Left ventricle myocardium inferior (tissue), 1 donor: ENCODE results near the gene GRIN2A. TPM values are rescaled to one million over a fixed set of nuclear protein-coding genes. Genes with fewer than 3 reads are reported as not detected.

Experiments used
- DNase-seq: peaks from one replicate; pipeline ENCODE4 v3.0.0-alpha.2; 2020
- H3K27ac ChIP-seq: fragments of 200-600 bp; replicated peaks from 2 replicates; pipeline ENCODE4 v1.8.0; 2021
- H3K27me3 ChIP-seq: fragments of 200-600 bp; 2 replicates; pipeline ENCODE4 v1.8.0; 2021; ENCODE audit warnings: low read depth
- H3K36me3 ChIP-seq: fragments of 200-600 bp; 2 replicates; pipeline ENCODE4 v1.8.0; 2021
- H3K4me1 ChIP-seq: fragments of 200-600 bp; 2 replicates; pipeline ENCODE4 v1.8.0; 2021
- H3K4me3 ChIP-seq: fragments of 200-600 bp; 2 replicates; pipeline ENCODE4 v1.8.0; 2021; ENCODE audit warnings: mild to moderate bottlenecking, moderate library complexity
- H3K9me3 ChIP-seq: fragments of 200-600 bp; replicated peaks from 2 replicates; pipeline ENCODE4 v1.8.0; 2021
- intact Hi-C: fragments of 100-400 bp; cut with micrococcal nuclease; formaldehyde crosslinking; loops from one replicate; pipeline ENCODE4 v1.11.0; 2022
- total RNA-seq: library from RNA; stranded (reverse); fragmentation: NEBNext Ultra II Directional; extraction: Animal tissue kit (Norgen Biotek cat#: 25700); gene quantifications from one replicate; pipeline ENCODE4 v1.2.1, GENCODE V29; 2021
- TF ChIP-seq, protein P1 (sequence below): fragments of 200-600 bp; IDR thresholded peaks from 2 replicates; pipeline ENCODE4 v1.8.0; 2021; ENCODE audit warnings: antibody characterized with exemption, mild to moderate bottlenecking, borderline replicate concordance
- donor health status: DM: no; HTN: yes; CAD: no; lungs with severe emphysema.

The GRIN2A gene
- total RNA-seq, 1 donor from 2014 or later, result 2.4 TPM

DNA sequence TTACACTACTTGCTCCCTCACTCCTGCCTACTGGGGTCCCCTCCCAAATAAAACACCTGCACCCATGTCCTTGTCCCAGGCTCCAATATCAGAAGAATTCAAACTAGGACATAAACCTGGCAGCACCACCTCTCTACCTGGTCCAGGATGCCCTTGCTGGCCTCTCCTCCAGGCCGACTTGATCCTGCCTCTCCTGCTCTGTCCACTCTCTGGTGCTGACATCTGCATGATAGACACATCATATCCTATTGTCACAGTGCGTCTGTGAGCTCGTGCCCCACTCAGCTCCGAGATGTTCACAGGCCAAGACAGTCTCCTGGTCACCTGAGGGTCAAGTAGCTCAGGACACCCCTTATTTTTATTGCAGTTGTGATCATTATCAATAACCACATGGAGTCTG is 31.5 kb upstream of the GRIN2A start:
- Histone ChIP-seq H3K4me3 (no peak overlapping the region), H3K27ac (no peak overlapping the region), H3K9me3 (no peaks in the 10 kb centered on the region), H3K4me1 (no peaks in the 10 kb centered on the region), H3K27me3 (peaks cover 21% of the 10 kb centered on the region), H3K36me3 (no peaks in the 10 kb centered on the region)
- intact Hi-C loops, result no loop called here
- DNase-seq, result no peak
- TF ChIP-seq, protein P1, sequence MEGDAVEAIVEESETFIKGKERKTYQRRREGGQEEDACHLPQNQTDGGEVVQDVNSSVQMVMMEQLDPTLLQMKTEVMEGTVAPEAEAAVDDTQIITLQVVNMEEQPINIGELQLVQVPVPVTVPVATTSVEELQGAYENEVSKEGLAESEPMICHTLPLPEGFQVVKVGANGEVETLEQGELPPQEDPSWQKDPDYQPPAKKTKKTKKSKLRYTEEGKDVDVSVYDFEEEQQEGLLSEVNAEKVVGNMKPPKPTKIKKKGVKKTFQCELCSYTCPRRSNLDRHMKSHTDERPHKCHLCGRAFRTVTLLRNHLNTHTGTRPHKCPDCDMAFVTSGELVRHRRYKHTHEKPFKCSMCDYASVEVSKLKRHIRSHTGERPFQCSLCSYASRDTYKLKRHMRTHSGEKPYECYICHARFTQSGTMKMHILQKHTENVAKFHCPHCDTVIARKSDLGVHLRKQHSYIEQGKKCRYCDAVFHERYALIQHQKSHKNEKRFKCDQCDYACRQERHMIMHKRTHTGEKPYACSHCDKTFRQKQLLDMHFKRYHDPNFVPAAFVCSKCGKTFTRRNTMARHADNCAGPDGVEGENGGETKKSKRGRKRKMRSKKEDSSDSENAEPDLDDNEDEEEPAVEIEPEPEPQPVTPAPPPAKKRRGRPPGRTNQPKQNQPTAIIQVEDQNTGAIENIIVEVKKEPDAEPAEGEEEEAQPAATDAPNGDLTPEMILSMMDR, result no peak

DNA sequence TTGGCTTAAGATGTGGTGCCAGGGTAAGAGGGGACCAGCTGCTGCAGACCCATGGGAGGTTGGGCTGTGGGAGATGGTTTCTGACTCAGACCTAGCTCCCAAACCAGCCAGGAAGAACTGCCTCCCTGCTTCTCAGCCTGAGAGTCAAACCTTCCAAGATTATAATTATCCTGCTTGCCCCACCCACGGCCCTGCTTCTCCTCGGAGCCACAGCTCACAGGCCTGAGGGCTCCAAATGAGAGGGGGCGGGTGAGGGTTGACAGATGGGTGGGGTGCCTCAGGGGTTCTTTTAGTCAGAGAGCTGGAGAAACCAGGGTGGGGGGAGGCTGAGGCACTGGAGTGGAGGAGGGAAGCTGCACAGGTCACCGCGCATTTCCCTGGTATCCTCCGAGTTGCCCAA is 28.7 kb upstream of the GRIN2A start:
- H3K27ac ChIP-seq, result no peak overlapping the region
- H3K27me3 ChIP-seq, result peaks cover 21% of the 10 kb centered on the region
- H3K36me3 ChIP-seq, result no peaks in the 10 kb centered on the region
- TF ChIP-seq, protein P1, result no peak
- no peaks in the 10 kb centered on the region for H3K4me1 ChIP-seq
- intact Hi-C loops, result no loop called here
- DNase-seq, result no peak
- no peaks in the 10 kb centered on the region for H3K9me3 ChIP-seq
- no peak overlapping the region for H3K4me3 ChIP-seq

DNA sequence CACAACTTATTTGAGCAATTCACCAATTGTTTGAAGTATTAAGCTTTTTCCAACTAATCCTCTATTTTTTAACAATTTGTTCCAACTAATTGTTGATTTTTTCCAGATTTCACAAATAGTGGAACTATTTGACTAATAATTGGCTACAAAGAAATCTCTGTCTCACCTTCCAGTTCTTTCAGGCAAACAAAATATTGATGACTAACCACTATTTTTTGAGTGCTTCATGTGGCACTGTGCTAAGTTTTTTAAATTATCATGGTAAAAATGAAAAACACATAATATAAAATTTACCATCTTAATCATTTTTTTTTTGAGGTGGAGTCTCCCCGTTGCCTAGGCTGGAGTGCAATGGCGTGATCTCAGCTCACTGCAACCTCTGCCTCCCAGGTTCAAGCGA is 24.6 kb upstream of the GRIN2A start:
- Histone ChIP-seq H3K27me3 (peaks cover 32% of the 10 kb centered on the region), H3K4me1 (no peaks in the 10 kb centered on the region), H3K36me3 (no peaks in the 10 kb centered on the region), H3K27ac (no peak overlapping the region), H3K9me3 (peaks cover 7% of the 10 kb centered on the region), H3K4me3 (no peak overlapping the region)
- no peak for DNase-seq
- intact Hi-C loops, result no loop called here
- TF ChIP-seq, protein P1, result no peak

DNA sequence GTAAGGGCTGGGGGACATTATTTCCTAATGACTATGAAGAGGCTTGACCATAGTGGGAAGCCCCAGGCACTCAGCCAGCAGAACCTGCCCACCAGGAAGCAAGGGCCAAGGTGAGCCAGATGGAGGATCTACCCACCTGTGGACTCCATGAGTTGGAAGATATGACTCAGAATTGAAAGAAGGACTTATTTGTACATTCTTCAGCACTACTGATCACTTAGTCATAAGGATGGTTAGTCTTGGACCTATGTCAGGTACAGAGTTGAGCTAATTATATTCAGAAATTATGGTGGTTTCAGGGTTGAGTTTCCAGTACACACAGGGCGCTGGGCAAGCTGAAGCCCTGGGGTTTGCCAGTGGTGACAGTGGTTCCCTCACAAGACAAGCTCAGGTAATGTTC is 24.0 kb upstream of the GRIN2A start:
- Histone ChIP-seq H3K27ac (no peak overlapping the region), H3K9me3 (peaks cover 7% of the 10 kb centered on the region), H3K27me3 (peaks cover 28% of the 10 kb centered on the region), H3K4me3 (no peak overlapping the region), H3K4me1 (no peaks in the 10 kb centered on the region), H3K36me3 (no peaks in the 10 kb centered on the region)
- no peak for DNase-seq
- intact Hi-C loops, result no loop called here
- TF ChIP-seq, protein P1, result no peak

DNA sequence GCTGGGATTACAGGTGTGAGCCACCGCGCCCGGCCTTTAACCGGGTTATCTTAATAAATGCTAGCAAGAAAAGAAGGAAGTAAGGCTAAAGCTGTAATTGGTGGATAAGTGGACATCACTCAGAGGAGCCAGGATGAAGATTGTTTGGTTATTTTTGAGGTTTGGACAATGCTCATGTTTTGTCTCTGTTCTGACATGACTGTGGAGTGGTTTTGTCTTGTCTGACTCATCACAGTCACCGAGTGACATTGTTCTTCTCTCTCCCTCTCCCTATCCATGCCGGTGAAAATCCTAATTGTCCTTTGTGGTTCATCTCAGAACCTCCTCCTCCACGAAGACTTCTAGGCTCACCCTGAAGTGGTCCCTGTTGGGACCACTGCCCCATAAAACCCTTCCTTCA is 23.5 kb upstream of the GRIN2A start:
- H3K4me3 ChIP-seq, result no peak overlapping the region
- peaks cover 7% of the 10 kb centered on the region for H3K9me3 ChIP-seq
- TF ChIP-seq, protein P1, result no peak
- intact Hi-C loops, result no loop called here
- no peaks in the 10 kb centered on the region for H3K4me1 ChIP-seq
- peaks cover 23% of the 10 kb centered on the region for H3K27me3 ChIP-seq
- no peaks in the 10 kb centered on the region for H3K36me3 ChIP-seq
- H3K27ac ChIP-seq, result no peak overlapping the region
- DNase-seq, result no peak

DNA sequence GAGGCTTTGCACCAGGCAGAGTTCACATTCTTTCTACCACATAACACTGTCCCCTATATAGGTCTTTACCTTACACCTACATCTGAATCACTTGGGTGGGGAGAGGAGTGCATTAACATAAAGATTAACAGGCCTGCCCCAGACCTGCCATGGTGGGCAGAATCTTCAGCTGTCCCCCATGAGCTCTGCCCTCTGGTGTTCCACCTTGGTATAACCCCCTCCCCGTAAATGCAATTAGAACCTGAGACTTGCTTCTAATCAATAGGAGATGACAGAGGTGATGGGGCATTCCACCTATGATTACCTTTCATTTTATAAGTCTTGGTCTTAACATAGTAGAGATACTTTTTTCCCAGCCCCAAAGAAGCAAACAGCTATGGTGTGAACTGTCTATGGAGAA is 20.4 kb upstream of the GRIN2A start:
- Histone ChIP-seq H3K4me3 (no peak overlapping the region), H3K4me1 (no peaks in the 10 kb centered on the region), H3K27me3 (peaks cover 14% of the 10 kb centered on the region), H3K9me3 (peaks cover 7% of the 10 kb centered on the region), H3K27ac (no peak overlapping the region), H3K36me3 (no peaks in the 10 kb centered on the region)
- DNase-seq, result no peak
- intact Hi-C loops, result no loop called here
- TF ChIP-seq, protein P1, result no peak
